GM21515 (cell line): ENCODE results near the gene SYNRG.
A peak's percentile ranks its signal among the peaks of the same experiment; 100 is the strongest.

Experiments
- ATAC-seq: cut with Tn5 transposase; IDR thresholded peaks from one replicate; pipeline ENCODE4 v1.9.1; 2021; ENCODE audit not compliant: unreplicated experiment

Gene SYNRG

DNA sequence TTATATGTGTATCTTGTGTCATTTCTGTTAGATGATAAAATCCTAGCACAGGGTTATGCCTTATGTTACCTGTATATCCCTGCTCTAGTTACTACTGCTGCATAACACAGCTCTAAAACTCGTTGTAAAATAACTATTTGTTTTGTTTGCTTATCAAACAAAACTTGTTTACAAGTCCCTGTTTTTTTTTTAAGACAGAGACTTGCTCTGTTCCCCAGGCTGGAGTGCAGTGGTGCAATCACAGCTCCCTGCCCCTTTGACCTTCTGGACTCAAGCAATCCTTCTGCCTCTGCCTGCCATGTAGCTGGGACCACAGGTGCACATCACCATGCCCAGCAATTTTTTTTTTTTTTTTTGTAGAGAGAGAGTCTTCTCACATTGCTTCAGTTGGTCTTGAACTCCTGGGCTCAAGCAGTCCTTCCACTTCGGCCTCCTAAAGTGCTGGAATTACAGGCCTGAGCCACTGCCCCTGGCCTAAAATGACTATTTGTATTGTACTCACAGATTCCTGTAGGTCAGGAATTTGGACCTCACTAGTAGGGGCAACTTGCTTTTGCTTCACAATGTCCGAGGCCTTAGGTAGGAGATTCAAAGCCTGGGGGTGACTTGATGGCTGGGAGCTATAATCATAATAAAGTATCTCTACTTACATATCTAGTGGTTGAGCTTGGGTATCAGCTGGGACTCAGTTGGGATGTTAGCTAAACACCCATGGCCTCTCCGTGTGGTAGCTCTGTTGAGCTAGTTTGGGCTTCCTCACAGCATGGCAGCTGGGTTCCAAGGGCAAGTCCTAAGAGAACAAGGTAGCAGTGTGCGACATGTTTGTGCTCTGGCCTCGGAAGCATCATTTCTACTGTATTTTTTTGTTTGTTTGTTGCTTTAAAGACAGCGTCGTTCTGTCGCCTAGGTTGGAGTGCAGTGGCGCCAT lies 106.9 kb downstream of the SYNRG start:
- ATAC-seq: no peak

DNA sequence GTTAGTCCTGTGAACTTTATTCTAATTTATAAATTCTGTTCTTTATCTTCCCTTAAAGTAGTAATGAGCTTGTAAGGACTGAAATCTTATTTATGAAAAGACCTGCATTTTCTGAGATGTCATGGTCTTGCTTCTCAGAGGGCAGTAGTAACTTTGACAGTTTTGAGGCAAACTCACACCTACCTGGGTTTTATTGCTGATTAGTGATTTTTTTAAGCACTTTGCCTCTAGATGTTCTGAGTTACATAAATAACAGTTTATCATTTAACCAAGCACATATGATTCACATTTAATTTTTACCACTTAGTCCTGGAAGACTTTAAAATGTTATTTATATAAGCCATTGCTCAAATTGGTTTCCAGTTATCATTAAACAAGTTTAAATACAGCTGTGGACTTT lies 108.8 kb downstream of the SYNRG start:
- ATAC-seq: no peak

DNA sequence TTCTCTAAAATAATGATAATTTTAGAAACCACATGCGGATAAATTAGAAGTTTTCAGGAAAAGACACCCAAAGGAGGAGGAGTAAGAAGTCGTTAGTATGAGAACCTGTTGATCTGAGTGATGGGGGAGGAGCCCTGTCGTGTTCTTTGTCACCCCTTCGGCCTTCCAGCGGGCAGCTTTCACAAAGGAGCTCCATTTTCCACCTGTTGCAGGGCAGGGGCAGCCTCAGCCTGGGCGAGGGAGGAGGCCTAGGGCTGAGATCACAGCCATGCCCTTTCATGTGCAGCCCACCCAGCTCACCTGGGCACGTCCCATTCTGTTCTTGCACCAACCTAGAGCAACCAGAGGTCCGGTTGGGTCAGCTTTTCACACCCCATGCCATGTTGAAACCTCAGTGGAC lies 114.2 kb downstream of the SYNRG start:
- no peak for ATAC-seq

DNA sequence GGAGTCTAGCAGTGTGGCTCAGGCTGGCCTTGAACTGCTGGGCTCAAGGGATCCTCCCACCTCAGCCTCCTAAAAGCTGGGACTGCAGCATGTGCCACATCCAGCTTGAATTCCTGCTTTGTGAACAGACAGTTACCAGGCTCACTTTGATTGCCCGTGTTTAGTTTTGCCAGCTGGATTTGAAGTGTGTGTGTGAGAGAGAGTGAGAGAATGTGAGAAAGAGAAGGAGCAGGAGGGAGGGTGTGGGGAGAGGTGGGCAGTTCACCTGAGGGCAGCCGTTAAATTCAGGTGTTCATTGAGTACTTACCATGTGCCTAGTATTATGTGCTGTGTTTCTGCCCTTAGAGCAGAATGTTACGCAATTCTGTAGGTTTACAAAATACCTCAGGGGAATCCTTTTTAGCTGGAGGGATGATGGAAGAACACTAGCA lies 114.8 kb downstream of the SYNRG start:
- no peak for ATAC-seq

DNA sequence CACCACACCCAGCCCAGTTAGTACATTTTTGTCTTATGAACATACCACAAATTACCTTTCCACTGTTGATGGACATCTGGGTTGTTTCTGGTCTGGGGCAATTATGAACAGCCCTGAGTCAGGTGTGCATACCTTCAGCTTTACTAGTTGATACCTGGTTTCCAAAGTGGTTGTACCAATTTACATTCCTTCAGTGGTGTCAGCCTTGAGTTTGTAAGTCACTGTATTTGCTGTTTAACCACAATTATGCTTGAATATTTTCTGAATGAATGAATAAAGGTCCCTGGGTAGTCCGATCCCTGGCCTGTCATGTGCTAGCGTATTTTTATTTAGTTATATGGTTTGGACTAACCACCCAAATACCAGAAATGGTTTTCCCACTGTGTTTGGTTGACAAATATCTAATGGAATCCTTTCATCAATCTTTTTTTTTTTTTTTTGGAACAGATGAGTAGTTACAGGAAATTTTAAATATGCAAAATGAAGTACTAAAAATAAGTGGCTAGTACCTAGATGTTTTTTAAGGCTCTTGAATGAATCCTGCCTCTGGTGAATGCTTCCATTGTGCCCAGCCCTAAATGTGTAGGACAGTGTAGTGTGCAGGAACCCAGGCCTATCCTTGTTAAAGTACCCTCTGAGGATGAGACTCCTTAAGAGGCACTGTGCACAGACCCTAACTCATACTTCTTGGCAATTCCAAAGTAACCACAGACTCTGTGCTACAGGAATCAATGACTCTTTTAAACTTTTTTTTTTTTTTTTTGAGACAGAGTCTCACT lies 115.8 kb downstream of the SYNRG start:
- ATAC-seq: no peak

DNA sequence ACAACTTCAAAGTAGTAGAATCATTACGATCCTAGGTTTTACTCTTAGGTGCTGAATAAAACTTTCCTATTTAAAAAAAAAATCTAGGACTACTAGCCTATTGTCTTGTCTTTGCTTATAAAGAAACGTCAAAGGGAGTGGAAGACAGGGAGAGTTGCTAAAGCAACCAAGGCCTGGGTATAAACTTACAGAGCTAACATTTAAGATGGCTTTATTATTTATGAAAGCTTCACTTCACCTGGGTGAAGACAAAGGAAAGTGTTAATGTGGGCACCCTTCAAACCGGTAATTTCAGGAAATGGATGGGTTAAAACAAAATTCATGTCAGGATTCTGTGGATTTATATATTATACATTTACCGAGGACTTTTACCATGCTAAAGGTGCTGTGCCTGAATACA lies 117.1 kb downstream of the SYNRG start:
- no peak for ATAC-seq

DNA sequence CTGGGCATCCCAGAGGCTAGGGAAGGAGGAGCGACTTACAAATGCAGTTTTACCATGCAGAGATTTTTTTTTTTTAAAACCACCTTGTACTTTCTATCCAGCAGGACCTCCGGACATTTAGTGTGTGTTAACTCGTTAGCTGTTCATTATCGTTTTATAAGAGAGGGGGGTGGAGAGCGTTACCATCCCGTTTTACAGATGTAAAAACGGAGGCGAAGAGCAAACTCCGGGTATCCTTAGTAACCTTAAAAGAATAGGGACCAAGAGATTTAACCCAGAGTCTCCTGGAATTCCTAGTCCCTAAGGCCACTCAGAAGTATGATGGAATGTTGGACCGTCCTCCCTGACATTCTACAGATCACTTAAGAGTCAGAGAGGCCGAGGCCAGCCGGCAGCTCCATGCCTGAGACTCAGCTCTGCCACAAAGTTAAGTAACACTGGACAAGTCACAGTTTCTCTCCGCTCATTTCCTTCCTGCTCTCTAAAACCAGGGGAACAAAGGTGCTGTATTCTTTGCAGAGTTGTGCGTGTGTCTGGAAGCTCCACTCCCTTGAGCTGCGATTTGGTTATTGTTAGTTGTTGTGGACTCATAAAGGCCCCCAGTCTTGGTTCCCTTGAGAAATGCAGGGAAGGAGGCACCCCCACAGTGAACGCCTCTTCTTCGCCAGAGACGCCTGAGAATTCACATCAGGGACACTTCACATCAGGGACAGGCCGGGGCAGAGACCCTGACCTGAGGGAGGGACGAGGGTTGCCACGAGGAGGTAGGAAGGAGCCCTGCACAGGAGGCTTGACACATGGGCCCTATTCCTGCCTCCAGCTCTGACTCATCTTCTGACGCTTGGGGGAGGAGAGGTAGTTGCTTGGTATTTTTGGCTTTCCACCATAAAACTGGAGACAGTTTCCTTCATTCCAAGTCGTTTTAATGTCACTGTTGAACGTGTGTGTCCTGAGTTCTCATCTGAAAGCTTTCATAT lies 118.3 kb downstream of the SYNRG start:
- no peak for ATAC-seq

DNA sequence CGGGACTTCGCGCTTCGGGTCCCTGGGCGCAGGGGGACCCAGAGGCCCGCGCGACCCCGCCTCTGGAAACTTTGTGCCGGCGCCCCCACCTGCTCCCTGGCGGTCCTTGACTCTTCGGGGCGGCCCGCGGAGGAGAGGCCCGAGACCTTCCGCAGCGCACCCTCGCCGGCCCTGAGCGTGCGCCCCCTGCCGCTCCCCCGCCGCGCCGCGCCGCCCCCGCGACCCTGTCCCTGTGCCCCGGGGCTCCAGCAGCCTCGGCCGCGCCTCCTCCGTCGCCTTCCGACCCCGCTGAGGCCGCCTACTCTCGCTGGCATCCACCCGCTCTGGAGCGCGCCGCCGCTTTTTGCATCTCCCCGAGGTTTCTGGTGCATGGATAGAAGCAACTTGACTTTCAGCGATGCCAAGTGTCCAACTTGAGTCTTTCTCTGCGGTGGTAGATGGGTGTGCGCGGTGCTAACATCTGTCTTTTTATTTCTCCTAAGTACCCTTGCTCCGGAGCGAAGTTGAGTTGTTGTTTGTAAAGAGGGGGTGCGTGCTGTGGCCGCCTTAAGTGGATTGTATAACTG lies 119.1 kb downstream of the SYNRG start:
- peak; percentile 45 for ATAC-seq

DNA sequence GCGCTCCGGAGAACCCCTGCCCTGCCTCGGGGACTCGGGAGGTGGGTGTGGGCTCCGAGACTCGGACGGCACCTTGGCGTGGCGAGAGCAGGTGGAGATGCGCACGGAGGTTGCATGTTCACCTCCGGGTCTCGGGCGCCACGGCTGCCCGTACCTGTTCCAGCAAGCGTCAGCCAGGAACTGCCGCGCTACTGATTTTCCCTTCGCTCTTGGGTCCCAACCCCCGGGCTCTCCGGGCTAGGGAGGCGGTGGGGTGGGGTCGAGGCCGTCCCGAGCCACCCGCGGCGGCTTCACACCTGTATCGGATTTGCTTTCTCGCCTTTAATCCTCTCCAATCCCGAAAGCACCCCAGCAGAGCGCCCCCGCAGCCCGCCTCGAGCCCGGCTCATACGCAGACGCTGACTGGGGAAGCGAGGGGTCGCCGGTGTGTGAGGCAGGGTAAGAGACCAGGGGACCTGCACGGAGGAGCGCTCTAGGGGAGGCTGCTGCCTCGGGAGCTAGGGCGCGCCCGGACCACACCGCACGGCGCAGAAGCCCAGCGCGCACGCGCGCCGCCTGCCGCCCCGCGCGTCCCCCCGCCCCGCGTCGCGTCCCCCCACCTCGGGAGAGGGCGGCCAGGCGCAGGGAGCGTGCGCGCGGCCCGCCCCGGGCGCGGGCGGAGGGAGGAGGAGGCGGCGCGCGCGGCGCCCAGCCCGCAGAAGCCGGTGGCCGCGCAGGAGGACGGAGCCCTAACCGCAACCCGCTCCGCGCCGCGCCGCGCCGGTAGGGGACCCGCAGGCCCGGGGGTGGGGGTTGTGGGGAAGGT lies 119.8 kb downstream of the SYNRG start, which contains the start of gene DUSP14:
Gene DUSP14, plus strand, starts transcription at position 695 of the 805 bp plus-strand sequence. CDS start 22,382 bp downstream, outside the sequence.
- peak; percentile 56 for ATAC-seq

DNA sequence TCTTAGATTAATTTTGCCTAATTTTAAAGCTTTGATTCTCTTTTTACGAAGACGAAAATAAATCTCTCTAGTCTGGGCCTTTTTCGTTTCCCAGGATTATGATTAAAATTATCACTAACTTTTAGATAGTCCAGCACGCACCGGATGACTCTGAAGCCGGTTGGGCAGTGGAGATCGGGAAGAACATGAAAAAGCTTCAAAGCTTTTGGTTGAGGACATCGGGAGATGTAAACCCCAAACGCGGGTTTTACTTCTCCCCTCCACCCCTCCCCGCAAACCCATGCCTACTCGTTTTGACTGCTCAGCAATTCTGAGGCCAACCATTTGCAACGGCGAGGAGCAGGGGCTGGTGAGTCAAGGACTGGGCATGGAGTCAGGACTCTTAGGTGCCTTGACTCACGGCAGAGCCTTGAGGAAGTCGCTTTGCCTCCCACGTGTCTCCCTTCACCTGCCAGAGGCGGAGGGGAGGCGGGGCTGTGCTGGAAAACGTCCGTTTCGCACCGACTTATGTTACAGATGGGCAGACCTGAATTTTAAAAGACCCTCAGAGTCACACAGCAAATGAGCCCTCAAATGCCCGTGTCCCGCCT lies 120.5 kb downstream of the SYNRG start:
- no peak for ATAC-seq

DNA sequence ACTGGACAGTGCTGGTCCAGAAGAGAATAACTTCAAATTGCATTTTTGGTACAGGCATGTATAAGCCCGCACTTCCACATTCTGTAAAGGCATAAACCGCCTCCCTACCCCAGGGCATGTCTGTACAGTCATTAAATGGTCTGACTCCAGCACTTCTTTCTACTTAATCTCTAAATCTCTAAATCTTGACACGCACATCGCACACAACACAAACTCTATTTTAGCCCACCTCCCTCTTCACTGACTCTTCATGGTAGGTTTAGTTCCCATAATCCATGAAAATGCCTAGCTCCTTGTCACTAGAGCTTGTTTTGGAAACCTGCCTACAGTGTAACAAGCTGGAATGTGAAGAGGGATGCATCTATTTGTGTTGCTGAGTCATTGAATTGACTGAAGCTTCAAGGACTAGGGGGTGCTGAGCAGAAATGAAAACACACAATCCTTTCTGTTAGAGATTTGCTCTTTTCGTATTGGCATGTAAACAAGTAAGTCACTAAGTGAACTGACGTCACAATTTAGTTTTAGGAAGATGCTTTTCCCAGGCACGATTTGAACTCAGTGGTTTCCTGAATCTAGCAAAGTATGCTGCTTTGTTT lies 121.1 kb downstream of the SYNRG start:
- ATAC-seq: no peak

DNA sequence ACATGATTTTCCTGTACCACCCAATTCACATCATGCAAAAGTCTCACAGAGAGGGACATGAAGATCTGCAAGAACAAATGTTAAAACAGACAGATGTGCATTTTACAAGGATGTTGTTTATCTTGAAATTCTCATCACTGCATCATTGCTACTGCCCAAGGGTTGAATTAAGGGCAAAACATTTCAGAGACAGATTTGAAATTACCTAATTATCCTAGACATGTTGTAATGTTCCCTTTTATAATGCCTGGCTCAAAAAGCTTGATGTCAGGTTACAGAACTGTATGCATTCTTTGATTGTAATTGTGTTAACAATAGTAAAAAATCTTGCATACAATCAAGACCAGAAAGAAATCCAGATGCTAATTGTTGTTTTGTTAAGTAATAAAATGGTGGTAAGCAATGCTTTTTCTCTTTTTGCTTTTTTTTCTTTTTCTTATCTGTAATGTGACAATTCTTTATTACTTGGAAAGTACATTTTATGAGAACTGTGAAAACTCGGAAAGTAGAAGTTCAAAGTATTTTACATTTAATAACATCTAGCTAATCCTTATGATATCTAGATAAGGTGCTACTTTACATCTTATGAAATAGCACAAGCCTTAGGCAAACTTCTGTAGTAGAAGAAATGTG lies 123.2 kb downstream of the SYNRG start:
- ATAC-seq: no peak

DNA sequence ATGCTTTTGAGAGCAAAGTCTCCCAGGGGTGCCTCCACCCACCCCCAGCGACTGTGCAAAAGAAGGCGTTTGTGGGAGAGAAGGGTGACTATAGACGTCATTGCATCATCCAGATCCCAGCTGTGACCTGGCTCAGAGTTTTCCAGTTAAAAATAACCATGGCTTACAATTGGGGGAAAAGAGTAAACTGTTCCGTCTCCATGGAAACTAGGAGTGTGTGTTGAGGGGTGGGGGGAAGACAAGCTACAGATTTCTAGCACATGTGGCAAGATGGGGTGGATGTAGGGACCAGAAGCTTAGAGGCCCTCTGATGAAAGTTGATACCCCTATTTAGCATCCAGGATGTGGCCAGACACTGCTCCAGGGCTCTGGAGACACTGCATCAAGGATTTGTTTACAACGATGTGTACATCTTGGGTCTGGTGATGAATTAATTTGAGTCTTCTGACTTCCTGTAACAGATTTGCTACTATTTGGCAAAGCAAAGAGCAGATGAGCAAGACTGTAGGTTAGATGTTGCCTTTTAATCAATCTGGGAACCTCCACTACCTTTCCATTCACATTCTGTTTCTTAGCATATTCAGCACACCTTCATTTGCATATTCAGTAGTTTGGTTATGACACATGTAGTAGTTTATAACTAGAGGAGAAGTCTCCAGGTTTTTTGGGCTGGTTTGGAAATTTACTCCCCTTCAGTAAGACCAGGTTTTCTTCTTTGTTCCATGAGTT lies 125.7 kb downstream of the SYNRG start:
- no peak for ATAC-seq

DNA sequence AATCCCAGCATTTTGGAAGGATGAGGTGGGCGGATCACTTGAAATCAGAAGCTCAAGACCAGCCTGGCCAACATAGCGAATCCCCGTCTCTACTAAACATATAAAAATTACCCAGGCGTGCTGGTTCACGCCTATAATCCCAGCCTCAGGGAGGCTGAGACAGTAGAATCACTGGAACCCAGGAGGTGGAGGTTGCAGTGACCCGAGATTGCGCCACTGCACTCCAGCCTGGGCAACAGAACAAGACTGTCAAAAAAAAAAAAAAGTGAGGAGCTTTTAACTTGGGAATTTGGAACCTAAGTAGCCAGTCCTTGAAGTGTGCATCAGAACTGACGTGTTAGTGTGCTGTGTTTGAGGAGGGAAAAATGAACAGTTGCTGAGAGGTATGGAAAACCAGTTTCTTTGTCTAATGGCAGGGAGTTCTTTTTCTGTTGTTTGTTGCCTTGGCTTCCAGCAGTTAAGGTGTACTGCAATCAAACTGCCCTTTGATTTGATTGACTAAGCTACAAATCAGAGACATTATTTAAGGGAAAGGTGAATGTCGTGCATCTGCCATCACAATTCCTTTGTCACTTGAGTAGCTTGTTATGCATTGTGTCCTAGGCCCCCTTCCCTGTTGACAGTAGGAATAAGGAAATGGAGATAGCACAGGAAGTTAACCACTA lies 128.1 kb downstream of the SYNRG start:
- no peak for ATAC-seq

DNA sequence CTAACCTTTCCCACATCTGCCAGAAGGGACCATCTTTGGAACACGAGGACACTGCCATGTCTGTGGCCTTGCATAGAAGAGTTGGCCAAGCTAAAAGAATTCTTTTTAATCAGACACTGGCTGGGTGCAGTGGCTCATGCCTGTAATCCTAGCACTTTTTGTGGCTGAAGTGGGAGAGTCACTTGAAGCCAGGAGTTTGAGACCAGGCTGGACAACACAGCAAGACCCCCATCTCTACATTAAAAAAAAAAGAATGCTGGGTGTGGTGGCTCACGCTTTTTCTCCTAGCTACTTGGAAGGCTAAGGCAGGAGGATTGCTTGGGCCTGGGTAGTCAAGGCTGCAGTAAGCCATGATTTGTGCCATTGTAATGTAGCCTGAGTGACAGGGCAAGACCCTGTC lies 128.8 kb downstream of the SYNRG start:
- no peak for ATAC-seq

DNA sequence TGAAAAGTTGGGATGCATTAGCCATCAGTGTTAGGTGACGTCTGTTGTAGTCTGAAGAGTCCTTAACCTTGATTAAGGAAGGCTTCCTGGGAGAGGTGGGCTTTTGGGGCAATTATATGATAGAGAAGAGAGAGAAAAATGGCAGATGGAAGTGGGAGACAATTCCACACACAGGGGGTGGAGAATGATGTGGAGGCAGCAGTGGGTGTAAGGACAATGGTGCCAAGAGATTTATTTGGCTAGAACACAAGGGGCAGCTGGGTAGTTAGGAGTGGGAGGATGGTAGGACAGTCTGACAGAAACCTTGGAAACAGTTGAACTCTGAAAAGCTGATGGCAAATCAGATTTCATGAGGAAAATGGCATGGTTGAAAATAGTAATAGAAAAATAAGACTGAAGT lies 130.2 kb downstream of the SYNRG start:
- no peak for ATAC-seq

DNA sequence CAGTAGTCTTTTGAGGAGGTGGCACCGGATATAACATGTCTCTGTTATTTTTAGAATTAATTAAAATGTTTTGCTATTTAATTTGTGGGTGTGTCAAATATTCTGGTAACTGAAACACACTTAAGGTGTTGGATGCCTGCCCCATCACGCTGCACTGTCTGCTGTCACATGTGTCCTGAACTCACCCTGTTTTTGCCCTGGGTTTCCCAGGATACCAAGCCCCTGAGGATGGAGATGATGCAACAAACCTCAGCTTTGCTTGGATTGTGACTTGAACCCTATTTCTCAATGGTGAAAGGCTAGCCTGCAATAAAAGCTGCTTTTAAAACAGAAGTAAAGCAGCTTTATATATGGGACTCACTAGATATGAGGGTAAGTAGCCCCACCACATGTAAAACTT lies 131.0 kb downstream of the SYNRG start:
- ATAC-seq: no peak
